Activated CD8-positive, alpha-beta memory T cell treated with anti-CD3 and anti-CD28 coated beads for 1 hour (primary cell): Measurements from ENCODE around the gene SETBP1.

ENCODE experiments used
- DNase-seq, 2 donors: peaks; one replicate each; pipeline ENCODE4 v3.0.0-alpha.2; 2020; ENCODE audit warnings: low read depth in 1 of 2; ENCODE audit errors: extremely low read depth in 1 of 2

The SETBP1 gene

DNA sequence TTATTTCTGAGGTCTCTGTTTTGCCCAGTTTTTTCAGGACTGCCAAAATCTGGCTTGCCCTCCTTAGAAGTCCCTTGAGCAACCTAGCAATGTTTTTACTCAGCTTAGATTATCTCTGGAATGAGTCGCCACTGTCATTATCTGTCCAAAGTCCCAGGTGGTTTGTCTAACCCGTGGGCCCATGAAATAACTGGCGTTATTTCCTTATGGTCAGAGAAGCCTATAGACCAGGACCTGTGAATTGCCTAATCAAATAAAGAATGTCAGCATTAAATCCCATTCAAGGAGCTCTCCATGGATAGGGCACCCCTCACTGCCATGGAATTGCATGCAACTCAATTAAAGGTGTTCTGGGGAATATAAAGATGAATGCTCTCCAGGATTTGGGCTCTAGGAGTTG lies 373.9 kb downstream of the SETBP1 start:
- no peak for DNase-seq

GRCh38 chr18:45055811-45056210 lies 375.1 kb downstream of the SETBP1 start:
- no peak for DNase-seq

DNA sequence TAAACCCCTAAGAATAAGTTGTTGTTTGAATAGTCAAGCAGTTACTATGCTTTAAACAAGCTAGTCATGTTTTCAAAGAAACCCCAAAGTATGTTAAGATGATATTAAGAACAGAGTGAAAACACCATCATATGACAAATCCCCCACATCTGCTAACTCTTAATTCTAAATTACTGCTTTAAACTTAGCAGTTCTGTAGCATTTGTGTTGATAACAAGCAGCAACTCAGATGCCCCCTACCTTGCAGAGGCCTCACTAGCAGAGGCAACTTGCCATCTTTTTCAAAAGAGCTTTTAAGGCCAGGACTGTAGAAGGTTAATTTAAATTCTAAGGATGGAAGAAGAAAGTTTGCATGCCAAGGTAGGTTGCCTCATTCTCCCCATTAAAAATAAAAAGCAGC lies 376.2 kb downstream of the SETBP1 start:
- DNase-seq: no peak

- DNase-seq: no peak
These were observed 377.4 kb downstream of the SETBP1 start for GRCh38 chr18:45057955-45058600.

DNA sequence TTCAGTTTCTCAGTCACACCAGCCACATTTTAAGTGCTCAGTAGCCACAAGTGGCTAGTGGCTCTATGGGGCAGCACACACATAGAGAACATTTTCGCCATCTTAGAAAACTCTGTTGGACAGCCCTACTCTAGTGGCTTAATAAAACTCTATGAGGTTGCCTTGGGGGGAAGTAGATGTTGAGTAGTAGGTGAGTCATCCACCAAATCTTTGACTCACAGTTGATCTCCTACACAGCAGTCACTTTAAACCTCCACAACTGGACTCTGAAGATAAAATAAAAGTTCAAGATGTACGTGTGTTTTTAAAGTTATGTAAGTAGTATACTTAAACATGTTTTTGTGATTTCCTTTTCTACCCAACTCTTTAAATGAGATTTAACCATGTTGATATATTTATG lies 379.0 kb downstream of the SETBP1 start:
- DNase-seq: no peak

GRCh38 chr18:45060102-45060501 lies 379.4 kb downstream of the SETBP1 start:
- no peak for DNase-seq

GRCh38 chr18:45061359-45061758 lies 380.7 kb downstream of the SETBP1 start:
- no peak for DNase-seq

DNA sequence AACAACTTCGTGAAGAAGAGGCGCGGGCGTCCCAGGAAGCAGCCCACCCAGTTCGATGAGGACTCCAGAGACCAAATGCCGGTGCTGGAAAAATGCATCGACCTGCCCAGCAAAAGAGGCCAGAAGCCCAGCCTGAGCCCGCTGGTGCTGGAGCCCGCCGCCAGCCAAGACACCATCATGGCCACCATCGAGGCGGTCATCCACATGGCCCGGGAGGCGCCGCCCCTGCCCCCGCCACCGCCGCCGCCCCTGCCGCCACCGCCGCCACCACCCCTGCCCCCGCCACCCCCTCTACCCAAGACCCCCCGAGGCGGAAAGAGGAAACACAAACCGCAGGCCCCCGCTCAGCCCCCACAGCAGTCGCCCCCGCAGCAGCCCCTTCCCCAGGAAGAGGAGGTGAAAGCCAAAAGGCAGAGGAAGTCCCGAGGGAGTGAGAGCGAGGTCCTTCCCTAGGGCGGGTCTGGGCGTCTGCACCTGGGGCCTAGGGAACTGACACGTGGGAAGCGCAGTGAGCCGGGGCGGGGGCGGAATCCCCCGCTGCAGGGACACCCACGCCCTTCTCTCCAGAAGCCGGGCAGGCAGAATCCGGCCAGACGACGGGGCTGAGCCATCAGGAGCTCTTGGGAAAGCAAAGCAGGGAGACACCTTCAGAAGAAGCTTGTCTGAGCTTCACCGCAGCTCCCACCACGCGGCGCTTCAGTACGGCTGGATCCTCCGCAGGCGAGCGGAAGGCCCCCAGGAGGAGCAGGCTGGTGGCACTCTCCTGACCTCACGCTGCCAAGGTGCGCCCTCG lies 382.8 kb downstream of the SETBP1 start:
- DNase-seq: no peak

GRCh38 chr18:45066210-45066609 lies 385.5 kb downstream of the SETBP1 start:
- DNase-seq: no peak

DNA sequence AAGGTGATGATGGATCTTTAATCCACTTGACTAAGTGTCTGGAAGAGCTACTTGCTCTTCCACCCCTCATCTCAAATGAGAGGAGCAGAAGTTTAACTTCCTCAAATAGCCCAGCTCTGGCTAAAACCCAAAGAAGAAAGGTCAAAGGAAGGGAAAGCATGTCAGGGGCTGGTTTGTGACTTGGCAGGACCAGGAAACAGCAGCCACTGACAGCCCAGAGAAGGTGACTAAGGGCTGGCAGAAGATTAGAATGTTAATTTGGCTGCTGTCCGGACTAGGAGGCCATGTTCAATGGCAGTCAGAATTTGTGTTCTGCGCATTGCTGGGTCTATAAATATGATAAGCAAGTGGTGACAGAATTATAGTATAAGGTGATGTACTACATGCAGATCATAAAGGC lies 386.2 kb downstream of the SETBP1 start:
- DNase-seq: no peak

DNA sequence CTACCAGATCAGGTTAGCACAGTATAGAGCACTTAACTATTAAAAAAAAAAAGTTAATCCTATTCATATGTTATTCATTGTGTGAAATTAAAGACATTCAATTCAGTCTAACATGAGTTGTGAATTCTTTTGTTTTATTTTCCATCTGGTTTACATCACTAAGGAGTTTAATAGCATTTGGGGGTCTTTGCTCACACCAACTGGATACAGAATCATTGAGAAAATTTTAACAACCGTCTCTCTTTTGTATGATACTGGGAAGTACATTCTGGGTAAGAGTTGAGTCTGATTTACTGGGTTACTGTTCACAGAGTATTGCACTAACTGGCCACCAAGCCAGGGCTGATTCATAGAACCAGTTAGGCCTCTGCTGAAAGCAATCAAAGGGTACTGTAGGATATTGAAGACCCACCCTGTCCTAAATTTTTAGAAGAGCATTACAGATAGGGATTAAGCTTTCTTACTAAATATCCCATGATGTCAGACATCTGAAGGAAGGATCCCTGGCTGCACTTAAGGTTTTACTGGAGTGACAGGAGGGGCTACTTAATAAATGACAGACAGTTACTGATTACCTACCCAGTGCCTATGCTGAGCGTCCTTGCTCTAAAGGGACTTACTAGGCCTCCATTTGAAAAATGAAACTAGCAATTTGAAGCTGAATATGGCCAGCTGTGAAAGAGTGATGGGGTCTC lies 387.9 kb downstream of the SETBP1 start:
- DNase-seq: no peak

DNA sequence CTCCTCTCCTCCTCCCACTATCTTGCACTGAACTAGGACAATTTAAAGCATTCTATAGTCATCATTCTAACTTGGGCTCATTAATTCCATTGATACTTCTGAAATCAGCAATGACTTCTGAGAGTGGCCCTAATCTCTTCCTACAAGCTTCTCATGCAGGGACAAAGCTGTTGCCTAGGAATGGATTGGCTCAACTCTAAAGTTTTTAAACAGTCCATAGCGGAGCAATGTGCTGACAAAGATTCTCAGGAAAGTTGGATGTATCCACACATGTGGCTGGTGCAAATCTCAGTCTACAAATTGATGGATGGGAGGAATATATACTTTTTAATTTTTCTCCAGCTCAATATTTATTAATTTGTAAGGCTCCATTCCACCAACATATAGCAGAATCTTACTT lies 388.9 kb downstream of the SETBP1 start:
- no peak for DNase-seq

- DNase-seq: no peak
These were observed 391.3 kb downstream of the SETBP1 start for GRCh38 chr18:45071956-45072355.

- no peak for DNase-seq
These were observed 392.9 kb downstream of the SETBP1 start for GRCh38 chr18:45073556-45073955.

- DNase-seq: no peak
These were observed 401.0 kb downstream of the SETBP1 start for GRCh38 chr18:45081566-45082181.

DNA sequence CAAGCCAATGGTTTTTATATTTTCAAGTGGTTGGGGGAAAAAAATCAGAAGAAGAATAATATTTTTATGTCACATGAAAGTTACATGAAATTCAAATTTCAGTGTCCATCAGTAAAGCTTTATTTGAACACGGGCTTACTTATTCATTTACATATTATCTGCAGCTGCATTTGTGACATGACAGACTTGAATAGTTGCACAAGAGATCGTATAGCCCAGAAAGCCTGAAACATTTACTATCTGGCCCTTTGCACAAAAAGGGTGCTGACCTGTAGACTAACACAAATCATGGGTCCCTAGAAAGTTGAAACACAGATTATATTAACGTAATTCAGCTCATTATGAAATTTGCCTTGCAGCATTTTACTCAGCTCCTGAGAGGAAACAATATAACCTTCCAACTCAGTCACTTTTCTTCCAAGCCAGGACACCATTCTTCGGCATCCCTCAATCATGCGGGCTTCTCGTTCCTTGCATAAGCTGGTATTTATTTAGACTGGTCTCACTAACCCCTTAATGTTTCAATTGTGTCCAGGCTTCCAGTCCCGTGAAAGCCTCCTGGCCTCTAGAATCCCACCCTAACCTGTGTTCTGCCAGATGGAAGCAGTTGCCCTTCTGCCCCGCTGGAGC lies 402.7 kb downstream of the SETBP1 start:
- no peak for DNase-seq

DNA sequence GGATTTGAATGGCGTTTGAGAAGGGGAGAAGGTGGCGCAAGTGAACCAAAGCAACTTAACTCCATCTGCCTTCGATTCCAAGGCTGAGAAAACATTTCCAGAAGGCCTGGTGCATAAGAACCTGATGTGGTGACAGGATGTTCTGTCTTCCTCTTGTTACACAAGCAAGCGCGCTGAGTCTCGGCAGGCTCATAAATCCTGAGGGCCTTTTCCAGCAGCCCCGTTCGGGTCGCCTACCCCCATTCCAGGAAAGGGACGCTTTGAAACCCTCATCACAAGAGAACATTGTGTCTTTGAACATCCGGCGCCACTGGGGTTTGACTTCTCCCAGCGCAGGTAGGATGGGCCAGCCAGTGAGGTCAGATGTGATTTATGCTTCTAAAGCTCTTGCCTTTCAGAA lies 403.5 kb downstream of the SETBP1 start:
- DNase-seq: no peak

DNA sequence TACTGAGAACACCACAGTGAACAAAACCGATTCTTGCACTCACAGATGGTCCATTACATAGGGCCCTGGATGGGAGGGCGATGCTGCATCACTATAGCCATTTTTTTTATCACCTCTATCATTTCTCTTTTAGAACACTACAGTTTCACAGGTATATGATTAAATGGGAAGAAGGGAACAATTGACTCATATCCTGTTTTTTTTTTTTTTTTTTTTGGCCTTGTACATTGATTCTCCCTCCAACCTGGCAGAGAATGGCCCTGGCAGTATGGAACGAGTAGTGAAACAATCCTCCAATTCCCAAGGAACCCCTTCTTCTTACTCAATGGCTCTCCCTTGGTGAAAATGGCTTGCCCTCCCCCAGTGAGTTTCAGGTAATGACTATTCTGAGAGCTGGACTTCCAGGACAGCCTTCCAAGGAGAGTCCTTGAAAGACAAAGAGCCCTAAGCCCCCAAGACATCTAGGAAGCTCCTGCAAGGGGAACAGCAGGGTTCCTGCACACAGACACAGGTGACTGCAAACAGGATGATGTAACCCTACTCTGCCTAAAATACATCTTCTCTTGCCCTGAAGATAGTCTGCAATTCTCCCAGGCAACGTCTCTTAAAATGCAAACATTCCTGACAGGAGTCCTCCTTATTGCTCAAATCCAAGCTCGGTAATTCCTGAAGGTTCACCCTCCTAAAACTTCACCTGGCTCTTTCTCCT lies 405.4 kb downstream of the SETBP1 start:
- DNase-seq: no peak

DNA sequence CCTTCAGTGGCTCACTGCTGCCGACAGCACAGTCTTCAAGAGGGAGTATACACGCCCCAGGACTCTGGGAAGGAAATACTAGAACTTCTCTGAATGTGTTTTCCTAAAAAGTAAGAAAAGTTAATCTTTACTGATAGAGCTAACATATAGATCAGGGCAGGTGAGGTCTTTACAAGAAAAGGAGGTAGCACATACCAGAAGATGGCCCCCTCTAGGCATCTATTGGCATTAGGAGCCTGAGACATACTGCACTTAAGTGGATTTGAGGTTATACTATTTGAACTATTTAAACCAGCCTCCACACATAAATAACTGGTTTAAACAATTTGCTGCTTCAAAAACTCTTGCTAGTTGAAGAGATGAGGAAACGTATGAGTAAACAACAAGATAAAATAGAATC lies 406.1 kb downstream of the SETBP1 start:
- DNase-seq: no peak

- DNase-seq: no peak
These were observed 409.9 kb downstream of the SETBP1 start for GRCh38 chr18:45090526-45091140.
